Hematopoietic multipotent progenitor cell treated with erythropoietin and hydrocortisone succinate and interleukin-3 and kit ligand, for 4 days (in vitro differentiated cells): ENCODE results near the gene NUDT14.

Experiments used
- DNase-seq: peaks from one replicate; pipeline ENCODE4 v3.0.0-alpha.2; 2015

The NUDT14 gene

GRCh38 chr14:105126126-105126980, 54.8 kb downstream of the NUDT14 start:
- no peak for DNase-seq

- DNase-seq = no peak
These were observed 56.3 kb downstream of the NUDT14 start for GRCh38 chr14:105124823-105125222.

GRCh38 chr14:105123981-105124765, 56.9 kb downstream of the NUDT14 start:
- DNase-seq = no peak

GRCh38 chr14:105123064-105123665, 57.9 kb downstream of the NUDT14 start:
- DNase-seq = no peak
